ENCODE measurements around the gene DYNC2H1.

The DYNC2H1 gene

GRCh38 chr11:103281301-103281700, 172.1 kb downstream of the DYNC2H1 start:
- DNase-seq: no peak

DNA sequence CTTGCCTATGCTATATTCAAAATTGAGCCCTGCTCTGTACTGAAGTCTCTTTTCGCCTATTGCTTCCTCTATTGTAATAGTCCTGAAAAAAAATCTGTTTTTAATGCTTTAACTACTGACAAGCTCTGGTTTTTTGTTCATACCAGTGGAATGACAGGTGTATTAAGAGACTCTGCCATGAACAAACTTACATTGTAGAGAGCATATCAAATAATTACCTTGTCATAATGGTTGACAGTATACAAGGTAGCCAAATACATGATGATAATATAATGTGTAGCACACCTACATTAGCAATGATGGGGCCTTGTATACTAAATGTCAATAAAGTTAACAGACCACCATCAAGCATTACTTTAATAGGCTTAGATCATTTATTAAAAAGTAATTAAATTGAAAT, 175.0 kb downstream of the DYNC2H1 start:
- no peak for DNase-seq

- DNase-seq: no peak
Observed at GRCh38 chr11:103294516-103294915, 185.3 kb downstream of the DYNC2H1 start.

GRCh38 chr11:103295704-103296103, 186.5 kb downstream of the DYNC2H1 start:
- DNase-seq: peak in 1 of 2 experiments; percentile 19

DNA sequence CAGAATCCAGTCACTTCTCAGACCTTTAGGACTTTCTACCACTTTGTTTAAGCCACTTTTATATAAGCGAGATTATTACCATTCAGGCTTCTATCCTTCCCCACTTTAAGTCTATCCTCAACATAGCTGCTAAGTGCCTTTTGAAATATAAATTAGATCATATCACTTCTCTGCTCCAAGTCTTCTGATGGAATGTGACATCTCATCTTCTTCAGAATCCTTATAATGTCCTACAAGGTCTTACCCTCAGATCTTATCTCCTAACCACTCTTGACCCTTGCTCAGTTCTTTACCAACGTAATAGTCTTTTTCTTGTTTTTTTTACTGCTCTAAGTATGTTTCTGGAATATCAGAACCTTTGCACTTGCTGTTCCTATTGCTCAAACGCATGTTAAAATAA, 188.7 kb downstream of the DYNC2H1 start:
- DNase-seq: no peak

DNA sequence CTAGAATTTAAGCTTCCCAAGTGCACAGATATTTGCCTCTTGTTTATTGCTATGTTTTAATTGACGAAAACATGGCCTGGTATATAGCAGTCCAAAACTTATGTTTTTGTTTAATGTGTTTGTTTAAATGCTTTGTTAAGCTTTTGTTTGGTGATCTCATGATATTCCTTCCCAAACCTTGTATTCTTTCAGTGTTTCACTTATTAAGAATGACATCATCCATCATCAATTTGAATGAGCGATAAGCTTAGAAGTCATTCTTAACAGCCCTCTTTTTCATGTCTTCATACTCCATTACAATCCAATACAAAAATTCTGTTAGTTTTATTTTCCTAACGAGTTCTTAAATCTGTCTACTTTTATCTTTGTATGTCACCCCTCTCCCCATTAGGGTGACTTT, 206.0 kb downstream of the DYNC2H1 start:
- DNase-seq: no peak

- no peak for DNase-seq
Observed at GRCh38 chr11:103317118-103317517, 207.9 kb downstream of the DYNC2H1 start.

GRCh38 chr11:103322821-103323220, 213.6 kb downstream of the DYNC2H1 start:
- no peak for DNase-seq

- no peak for DNase-seq
Observed at GRCh38 chr11:103325686-103326069, 216.5 kb downstream of the DYNC2H1 start.

DNA sequence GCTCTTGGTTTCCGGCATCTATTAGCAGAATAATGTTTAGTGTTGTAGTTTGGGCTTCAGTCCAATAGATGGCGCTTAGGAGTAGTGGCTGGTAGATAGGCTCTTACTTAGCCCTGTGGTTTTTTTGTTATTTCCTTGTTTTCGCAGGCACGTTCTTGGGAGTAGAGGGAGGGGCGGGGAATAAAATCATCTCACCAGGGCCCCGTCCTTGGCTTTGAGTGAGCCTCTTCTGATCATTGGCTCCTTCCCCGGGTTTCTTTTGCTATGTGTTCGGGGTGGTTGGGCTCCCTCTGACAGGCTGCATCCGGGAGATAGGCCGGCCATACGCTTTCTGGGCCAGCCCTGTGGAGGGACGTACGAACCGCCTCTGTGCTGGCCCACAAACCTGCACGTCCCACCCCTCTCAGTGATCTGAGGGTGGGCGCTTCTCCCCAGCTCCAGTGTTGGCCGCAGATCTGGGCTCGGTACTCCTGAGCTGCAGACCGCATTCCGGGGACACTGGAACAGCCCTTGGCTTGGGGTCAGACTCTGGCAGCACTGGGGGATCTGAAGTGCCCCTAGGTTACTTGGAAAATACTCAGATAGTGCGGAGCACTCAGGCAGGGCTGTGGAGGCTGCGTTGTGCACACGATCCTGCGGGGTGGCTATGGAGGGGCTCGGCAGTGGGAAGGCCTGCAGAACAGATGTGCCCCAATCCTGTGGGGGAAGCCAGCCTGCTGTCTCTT, 217.0 kb downstream of the DYNC2H1 start:
- DNase-seq: peak in 1 of 2 experiments; percentile 20

GRCh38 chr11:103327721-103328120, 218.5 kb downstream of the DYNC2H1 start:
- no peak for DNase-seq

DNA sequence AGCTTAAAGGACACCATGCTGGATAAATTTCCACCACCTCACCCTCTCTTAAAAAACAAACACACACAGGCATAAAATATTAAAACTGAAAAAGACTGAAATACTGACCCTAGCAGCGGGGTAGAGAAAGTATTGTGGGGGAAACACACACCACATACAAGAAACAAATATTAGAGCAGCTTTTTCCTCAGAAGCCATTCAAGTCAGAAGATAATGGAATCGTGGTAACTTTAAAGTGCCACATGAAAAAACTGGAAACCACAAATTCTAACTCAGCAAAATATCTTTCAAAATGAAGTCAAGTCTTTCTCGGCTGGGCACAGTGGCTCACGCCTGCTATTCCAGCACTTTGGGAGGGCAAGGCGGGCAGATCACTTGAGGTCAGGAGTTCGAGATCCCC, 223.2 kb downstream of the DYNC2H1 start:
- DNase-seq: no peak

DNA sequence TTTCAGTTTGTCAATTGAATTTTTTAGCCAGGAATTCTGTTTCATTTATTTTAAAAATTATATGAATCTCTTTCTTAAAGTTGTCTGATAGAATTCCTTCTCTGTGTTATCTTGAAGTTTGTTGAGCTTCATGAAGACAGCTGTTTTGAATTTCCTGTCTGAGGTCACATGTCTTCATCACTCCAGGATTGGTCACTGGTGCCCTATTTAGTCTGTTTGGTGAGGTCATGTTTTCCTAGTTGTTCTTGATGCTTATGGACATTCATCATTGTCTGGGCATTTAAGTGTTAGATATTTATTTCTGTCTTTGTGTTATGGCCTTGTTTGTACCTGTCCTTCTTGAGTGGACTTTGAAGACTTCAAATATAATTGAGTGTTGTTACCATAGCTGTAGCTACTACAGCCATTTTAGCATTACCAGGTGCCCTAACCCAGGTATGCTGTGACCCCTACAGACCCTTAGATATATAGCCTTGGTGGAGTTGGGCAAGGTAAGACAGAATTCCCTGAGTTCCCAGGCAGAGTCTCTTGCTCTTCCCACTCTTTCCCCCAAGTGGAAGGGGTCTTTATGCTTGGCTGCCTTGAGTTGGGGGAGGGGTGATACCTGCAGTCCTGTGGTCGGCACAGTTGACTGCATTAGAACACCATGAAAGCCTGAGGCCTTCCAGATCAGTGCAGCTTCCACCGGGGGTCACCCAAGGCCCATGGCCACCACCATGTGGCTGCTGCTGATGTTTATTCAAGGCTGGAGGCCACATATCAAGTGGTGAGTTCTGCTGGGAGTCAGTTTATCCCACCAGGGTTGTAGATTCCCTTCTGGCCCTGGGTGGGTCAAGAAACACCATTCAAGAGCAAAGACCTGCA, 229.6 kb downstream of the DYNC2H1 start:
- no peak for DNase-seq

DNA sequence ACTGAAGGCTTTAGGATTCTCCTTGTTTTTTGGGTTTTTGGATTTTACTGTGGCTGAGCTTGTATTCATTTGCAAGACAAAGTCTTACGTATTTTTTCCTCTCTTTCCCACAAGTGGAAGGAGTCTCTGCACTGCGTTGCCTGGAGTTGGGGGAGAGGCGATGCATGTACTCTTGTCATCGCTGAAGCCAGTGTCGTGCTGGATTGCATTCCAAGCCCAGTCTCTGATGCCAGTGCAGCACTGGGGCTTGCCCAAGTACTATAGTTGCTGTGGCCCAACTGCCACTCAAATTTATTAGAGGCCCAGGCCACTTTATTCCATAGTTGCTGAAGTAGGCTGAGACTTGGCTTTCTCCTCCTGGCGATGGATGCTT, 230.2 kb downstream of the DYNC2H1 start:
- DNase-seq: no peak

DNA sequence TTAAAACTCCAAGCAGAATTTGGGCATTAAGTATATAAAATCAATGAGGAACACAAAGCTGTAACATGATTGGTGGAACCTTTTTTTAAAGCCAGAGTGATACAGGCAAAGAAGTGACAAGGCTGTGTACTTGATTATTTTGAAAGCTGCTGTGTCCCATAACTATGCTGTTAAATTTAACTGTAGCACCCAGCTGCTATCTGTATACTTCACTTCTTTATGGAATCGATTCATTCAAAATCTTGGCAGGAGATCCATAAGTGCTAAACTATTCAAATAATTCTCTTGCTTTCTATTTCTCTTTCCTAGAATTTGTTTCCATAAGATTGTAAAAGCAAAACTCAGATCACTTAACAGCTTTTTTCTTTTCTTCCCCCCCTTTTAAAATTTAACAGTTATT, 231.7 kb downstream of the DYNC2H1 start:
- no peak for DNase-seq

- no peak for DNase-seq
Observed at GRCh38 chr11:103344886-103345285, 235.7 kb downstream of the DYNC2H1 start.

GRCh38 chr11:103349595-103349994, 240.4 kb downstream of the DYNC2H1 start:
- no peak for DNase-seq

GRCh38 chr11:103354656-103355055, 245.4 kb downstream of the DYNC2H1 start:
- no peak for DNase-seq

- DNase-seq: no peak
Observed at GRCh38 chr11:103358251-103358650, 249.0 kb downstream of the DYNC2H1 start.

GRCh38 chr11:103359216-103359615, 250.0 kb downstream of the DYNC2H1 start:
- DNase-seq: no peak

- no peak for DNase-seq
Observed at GRCh38 chr11:103364687-103365086, 255.5 kb downstream of the DYNC2H1 start.

DNA sequence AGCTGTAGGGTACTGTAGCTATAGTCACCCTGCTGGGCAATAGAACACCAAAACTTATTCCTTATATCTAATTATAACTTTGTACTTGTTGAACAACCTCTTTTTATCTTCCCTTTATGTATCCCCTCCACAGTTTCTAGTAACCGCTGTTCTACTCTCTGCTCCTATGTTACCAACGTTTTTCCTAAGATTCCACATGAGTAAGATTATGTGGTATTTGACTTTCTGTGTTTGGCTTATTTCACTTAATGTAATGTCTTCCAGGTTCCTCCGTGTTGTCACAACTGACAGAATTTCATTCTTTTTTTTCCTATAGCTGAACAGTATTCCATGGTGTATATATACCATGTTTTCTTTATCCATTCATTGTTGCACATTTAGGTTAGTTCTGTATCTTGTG, 258.4 kb downstream of the DYNC2H1 start:
- DNase-seq: no peak

DNA sequence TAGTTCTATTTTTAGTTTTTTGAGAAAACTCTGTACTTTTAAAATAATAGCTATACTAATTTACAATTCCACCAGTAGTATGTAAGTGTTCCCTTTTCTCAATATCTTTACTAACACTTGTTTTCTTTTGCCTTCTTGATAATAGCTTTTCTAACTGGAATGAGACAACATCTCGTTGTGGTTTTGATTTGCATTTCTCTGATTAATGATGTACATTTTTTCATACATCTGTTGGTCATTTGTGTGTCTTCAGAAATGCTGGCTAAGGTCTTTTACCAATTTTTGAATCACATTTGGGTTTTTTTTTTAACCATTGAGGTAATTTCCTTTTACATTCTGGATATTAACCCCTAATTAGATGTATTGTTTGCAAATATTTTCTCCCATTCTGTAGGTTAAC, 258.9 kb downstream of the DYNC2H1 start:
- DNase-seq: no peak

GRCh38 chr11:103370076-103370475, 260.9 kb downstream of the DYNC2H1 start:
- no peak for DNase-seq
